KBM-7 (cell line): ENCODE measurements around the gene GAGE12F.
"Not testable (repeated sequence)": the region's sequence is repeated elsewhere in the genome, so short reads cannot be mapped to it uniquely, and the experiment has no call there.

ENCODE experiments used
- DNase-seq: peaks from one replicate; pipeline ENCODE4 v3.0.0-alpha.2; 2015
- in situ Hi-C: fragments of 300-500 bp; cut with MboI; formaldehyde crosslinking; loops from 2 replicates; pipeline ENCODE4 v1.14.3; 2020; ENCODE audit warnings: low sequenced_read_pairs, low pct_unique_long_range_greater_than_20kb, mixed read lengths

The GAGE12F gene

DNA sequence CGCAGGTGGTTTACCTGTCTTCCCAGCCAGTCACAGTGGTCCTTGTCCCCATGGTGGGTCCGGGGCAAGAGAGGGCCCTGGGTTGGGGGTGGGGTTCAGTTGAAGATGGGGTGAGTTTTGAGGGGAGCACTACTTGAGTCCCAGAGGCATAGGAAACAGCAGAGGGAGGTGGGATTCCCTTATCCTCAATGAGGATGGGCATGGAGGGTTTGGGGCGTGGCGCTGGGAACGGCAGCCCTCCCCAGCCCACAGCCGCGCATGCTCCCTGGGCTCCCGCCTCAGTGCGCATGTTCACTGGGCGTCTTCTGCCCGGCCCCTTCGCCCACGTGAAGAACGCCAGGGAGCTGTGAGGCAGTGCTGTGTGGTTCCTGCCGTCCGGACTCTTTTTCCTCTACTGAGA, at the start of gene GAGE12F:
TSS of gene GAGE12F (plus strand) at position 301 of the 400 bp plus-strand sequence. CDS start 1,155 bp downstream, outside the sequence.
- DNase-seq, in situ Hi-C loops: not testable (repeated sequence)

DNA sequence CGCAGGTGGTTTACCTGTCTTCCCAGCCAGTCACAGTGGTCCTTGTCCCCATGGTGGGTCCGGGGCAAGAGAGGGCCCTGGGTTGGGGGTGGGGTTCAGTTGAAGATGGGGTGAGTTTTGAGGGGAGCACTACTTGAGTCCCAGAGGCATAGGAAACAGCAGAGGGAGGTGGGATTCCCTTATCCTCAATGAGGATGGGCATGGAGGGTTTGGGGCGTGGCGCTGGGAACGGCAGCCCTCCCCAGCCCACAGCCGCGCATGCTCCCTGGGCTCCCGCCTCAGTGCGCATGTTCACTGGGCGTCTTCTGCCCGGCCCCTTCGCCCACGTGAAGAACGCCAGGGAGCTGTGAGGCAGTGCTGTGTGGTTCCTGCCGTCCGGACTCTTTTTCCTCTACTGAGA, 28.8 kb upstream of the GAGE12F start, which contains the start of gene GAGE12C:
TSS of gene GAGE12C (plus strand) at position 301 of the 400 bp plus-strand sequence. CDS start 1,155 bp downstream, outside the sequence.
- in situ Hi-C loops, DNase-seq: not testable (repeated sequence)

GRCh38 chrX:49541433-49541832, 19.2 kb upstream of the GAGE12F start, which contains the start of gene GAGE12D:
TSS of gene GAGE12D (plus strand) at chrX:49541733. CDS start at chrX:49542888, 1,155 bp downstream.
- DNase-seq, in situ Hi-C loops: not testable (repeated sequence)

GRCh38 chrX:49550989-49551388, 9.7 kb upstream of the GAGE12F start, which contains the start of gene GAGE12E:
TSS of gene GAGE12E (plus strand) at chrX:49551289. CDS start at chrX:49552444, 1,155 bp downstream.
- DNase-seq, in situ Hi-C loops: not testable (repeated sequence)

DNA sequence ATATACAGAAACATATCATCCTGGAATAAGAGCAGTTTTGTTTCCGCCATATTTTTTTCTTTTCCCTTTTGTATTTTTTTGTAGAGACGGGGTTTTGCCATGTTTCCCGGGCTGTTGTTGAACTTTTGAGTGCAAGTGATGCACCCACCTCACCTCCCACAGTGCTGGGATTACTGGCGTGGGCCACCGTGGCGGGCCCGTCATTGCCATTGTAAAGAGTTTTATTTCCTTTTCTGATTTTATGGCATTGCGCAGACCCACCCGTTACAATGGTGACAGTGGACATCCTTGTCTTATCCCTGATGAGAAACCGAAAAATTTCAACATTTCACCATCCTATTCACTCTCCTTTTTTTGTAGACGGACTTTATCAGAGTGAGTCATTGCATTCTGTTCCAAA, 8.1 kb downstream of the GAGE12F start:
- DNase-seq, in situ Hi-C loops: not testable (repeated sequence)

- in situ Hi-C loops = not testable (repeated sequence)
Observed at GRCh38 chrX:49569152-49569551, 8.5 kb downstream of the GAGE12F start.

GRCh38 chrX:49570100-49570499, 9.5 kb downstream of the GAGE12F start, which contains the start of gene GAGE12G:
TSS of gene GAGE12G (plus strand) at chrX:49570400. CDS start at chrX:49571555, 1,155 bp downstream.
- in situ Hi-C loops, DNase-seq: not testable (repeated sequence)

More at GRCh38 chrX:49569152-49569551, 8.5 kb downstream of the GAGE12F start:
- not testable (repeated sequence) for DNase-seq

GRCh38 chrX:49579649-49580048, 19.0 kb downstream of the GAGE12F start, which contains the start of gene GAGE12H:
TSS of gene GAGE12H (plus strand) at chrX:49579949. CDS start at chrX:49581104, 1,155 bp downstream.
- in situ Hi-C loops, DNase-seq: not testable (repeated sequence)

- in situ Hi-C loops, DNase-seq: not testable (repeated sequence)
Observed at GRCh38 chrX:49589196-49589595, 28.6 kb downstream of the GAGE12F start, which contains the start of gene GAGE2A. TSS of gene GAGE2A (plus strand) at chrX:49589496. CDS start at chrX:49590651, 1,155 bp downstream.

GRCh38 chrX:49589769-49590478, 29.3 kb downstream of the GAGE12F start:
- in situ Hi-C loops, DNase-seq: not testable (repeated sequence)

DNA sequence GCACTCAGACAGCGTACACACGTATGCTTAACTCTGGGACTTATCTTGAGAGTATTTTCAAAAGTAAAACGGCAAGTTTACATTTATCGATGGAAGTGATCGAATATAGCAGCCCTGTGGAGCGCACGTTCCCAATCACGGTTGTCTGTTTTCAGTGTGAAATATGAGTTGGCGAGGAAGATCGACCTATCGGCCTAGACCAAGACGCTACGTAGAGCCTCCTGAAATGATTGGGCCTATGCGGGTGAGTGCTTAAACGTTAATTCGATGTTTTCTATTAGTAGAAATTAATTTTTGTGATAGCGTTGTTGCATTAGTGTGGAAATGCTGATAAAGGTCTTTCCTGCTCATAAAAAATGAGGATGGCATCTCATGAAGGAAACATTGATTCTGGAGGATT, 29.8 kb downstream of the GAGE12F start:
- DNase-seq = not testable (repeated sequence)

DNA sequence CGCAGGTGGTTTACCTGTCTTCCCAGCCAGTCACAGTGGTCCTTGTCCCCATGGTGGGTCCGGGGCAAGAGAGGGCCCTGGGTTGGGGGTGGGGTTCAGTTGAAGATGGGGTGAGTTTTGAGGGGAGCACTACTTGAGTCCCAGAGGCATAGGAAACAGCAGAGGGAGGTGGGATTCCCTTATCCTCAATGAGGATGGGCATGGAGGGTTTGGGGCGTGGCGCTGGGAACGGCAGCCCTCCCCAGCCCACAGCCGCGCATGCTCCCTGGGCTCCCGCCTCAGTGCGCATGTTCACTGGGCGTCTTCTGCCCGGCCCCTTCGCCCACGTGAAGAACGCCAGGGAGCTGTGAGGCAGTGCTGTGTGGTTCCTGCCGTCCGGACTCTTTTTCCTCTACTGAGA, 38.1 kb downstream of the GAGE12F start, which contains the start of gene GAGE1:
TSS of gene GAGE1 (plus strand) at position 301 of the 400 bp plus-strand sequence. CDS start 1,155 bp downstream, outside the sequence.
- in situ Hi-C loops, DNase-seq: not testable (repeated sequence)

More for the DNA sequence above, 29.8 kb downstream of the GAGE12F start:
- in situ Hi-C loops = not testable (repeated sequence)

DNA sequence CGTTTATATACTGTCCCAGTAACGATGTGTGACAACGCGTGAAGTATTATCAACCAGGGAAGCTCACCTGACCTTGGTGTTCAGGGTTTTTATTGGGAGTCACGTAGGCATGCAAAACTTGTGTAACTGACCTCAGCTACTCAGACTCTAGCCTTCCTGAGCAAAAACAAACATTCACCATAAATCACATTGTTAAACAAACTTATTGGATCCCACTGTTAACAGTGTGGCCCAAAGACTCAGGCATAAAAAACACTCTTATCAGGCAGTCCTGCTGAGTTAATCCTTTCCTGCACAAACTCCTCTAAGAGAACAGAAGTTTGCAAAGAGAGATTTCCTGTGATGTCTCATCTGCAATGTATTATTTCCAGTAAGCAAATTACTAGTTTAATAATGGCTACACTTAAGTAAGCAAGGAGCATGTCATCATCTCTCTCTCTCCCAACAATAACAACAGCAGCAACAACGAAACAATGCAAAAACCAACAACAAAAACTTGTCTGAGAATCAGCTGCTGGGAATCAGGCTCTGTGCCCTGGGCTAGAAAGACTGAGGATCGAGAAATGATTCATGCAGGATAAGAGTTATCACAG, 50.2 kb downstream of the GAGE12F start:
- in situ Hi-C loops = no loop called here
- DNase-seq = no peak
